Kidney capillary endothelial cell (primary cell): ENCODE results near the gene SLC30A7.
A peak's percentile ranks its signal among the peaks of the same experiment; 100 is the strongest.
"Not testable (repeated sequence)": the region's sequence is repeated elsewhere in the genome, so short reads cannot be mapped to it uniquely, and the experiment has no call there.

ENCODE experiments used
- DNase-seq: peaks from one replicate; pipeline ENCODE4 v3.0.0-alpha.2; 2018; ENCODE audit warnings: low spot score

The SLC30A7 gene

GRCh38 chr1:100895540-100896480 is at the start of gene SLC30A7:
SLC30A7 (plus strand) TSS chr1:100896090; CDS start chr1:100896263, 173 bp downstream.
- DNase-seq: peak; percentile 88

GRCh38 chr1:100847361-100848082 is 48.4 kb upstream of the SLC30A7 start:
- no peak for DNase-seq

- no peak for DNase-seq
Measured at GRCh38 chr1:100851726-100852125, 44.2 kb upstream of the SLC30A7 start.

DNA sequence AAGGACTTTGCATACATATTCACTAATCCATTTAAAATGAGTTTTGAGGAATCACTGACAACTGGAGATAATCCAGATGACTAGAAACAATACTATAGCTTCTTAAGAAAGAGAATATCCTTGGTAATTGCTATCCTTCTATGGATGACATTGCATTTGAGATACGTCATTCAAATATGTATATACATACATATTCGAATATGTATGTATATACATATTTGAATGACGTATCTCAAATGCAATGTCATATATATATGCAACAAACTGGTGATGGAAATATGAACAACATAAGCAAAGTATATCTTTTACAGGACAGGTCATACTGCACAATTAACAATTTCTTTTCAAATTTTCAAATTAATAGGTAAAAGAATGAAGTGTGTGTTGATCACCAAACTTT is 42.9 kb upstream of the SLC30A7 start:
- no peak for DNase-seq

DNA sequence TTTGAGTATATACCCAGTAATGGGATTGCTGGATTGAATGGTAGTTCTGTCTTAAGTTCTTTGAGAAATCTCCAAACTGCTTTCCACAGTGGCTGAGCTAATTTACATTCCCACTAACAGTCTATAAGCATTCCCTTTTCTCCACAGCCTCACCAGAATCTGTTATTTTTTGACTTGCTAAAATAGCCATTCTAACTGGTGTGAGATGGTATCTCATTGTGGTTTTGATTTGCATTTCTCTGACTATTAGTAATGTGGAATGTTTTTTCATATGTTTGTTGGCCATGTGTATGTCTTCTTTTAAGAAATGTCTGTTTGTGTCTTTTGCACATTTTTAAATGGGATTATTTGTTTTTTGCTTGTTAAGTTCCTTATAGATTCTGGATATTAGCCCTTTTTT is 40.8 kb upstream of the SLC30A7 start:
- DNase-seq: not testable (repeated sequence)

GRCh38 chr1:100860397-100860991 is 35.4 kb upstream of the SLC30A7 start:
- DNase-seq: no peak

DNA sequence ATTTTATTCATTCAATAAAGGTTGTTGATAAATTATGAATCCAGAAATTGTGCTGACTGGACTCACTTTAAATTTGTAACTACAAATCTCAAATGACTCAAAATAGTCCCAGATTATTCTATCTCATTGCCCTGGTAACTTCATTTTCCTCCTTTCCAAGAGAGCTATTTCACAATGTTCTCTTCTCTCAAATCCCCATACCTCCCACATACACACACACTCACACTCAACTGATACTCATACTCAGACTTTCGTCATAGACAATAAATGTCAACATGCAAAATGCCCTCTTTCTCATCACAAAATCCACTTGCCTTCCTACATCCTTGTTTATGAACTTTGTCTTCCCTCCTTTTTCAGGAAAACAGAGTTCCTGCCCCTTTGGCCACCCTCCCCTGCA is 34.5 kb upstream of the SLC30A7 start:
- no peak for DNase-seq

DNA sequence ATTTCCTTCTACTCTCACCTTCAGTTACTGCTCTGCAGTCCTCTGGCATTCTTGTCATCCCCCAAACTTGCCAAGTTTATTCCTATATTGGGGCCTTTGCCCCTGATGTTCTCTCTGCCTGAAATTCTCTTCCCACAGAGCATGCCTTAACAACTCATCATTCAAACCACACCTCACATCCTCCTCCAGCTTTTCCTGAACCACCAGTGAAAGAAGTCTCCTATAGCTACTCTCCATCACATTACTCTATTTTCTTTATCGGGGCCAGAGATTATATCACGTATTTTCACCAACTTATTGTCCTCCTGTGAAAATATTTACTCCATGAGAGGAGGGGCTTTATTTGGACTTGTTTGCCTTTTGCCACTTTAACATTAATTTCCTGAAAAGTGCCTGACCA is 33.3 kb upstream of the SLC30A7 start:
- no peak for DNase-seq

DNA sequence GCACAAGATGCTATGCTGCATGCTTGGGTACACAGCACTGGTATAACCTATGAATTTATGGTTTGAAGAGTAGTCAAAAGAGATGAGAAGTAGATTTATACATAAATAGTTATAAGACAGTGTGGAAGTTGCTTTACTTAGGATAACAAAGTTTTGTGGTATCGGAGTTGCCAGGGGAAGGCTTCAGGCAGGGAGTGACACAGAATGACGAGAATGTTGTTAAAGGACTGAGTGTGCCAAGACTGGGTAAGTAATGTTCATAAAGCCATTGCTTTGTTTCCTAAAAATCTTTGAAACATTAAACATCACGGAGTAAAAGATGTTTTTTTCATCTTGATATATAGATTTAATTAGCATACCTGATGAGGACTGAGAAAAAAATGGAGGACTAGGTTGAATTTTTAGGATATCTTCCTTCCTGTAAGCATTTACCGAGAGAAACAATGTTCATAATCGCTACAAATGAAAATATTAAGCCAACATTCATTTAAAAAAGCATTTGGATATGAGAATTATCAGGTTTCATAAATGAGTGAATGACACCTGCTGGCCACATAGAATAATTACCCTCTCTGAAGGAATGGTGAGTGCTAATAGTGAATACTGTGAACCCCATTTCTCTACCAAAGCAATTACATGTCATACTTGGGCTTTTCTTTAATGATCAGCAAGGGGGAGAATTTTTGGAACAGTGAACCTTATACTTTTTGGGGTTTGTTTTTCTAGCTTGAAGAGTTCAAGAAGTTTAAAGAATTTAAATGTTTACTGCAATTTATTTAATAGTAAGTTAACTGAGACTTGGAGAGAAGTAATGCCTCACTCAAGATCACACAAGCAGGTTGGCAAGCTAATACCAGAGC is 29.6 kb upstream of the SLC30A7 start:
- peak; percentile 58 for DNase-seq

DNA sequence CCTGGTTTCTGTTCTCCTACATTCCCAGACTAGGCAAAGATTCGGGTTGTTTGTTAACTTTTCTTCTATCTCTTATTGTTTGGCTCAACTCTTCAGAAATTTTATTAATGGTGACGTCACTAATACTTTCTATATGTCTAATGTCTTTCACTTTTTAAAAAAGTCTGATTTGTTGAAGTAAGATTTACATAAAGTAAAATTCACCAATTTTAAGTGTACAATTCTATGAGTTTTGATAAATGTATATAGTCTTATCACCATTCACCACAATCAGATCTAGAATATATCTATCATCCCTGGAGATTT is 29.0 kb upstream of the SLC30A7 start:
- DNase-seq: no peak

GRCh38 chr1:100868364-100868995 is 27.4 kb upstream of the SLC30A7 start:
- peak; percentile 67 for DNase-seq

DNA sequence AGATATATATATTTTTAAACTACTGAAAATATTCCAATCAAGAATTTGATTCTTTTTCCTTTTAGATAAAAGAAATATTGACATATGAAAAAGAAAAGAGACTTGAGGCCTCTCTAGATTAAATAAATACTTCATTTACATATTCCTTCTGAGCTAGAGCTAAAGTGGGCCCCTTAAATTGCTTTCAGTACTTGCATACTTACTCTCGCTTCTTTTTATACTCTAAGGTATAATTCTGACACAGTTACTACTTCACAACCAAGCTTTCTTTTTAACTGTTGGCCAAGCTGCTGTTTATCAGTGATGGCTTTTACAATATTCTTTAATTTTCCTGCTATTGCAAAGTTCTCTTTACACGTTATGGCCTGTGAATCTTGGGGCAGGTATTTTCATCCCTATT is 25.9 kb upstream of the SLC30A7 start:
- no peak for DNase-seq

GRCh38 chr1:100874433-100874832 is 21.5 kb upstream of the SLC30A7 start:
- DNase-seq: no peak

DNA sequence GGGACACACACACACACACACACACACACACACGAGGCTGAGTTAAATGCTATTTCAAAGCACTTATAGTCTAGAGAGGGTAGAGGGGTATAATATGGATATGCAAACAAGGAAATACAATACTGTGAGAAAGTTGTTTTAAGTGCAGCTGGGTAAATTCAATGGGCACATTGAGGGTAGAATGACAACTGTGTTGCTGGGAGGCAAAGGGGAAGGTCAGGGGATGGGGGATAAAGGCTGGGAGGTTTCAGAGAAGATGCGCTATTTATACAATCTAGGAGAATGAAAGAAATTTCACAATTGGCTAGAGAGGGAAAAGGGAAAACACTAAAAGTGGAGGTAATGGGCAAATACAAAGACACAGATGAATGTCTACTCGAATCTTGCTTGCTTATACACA is 20.7 kb upstream of the SLC30A7 start:
- DNase-seq: no peak

GRCh38 chr1:100876291-100876690 is 19.6 kb upstream of the SLC30A7 start:
- DNase-seq: no peak

DNA sequence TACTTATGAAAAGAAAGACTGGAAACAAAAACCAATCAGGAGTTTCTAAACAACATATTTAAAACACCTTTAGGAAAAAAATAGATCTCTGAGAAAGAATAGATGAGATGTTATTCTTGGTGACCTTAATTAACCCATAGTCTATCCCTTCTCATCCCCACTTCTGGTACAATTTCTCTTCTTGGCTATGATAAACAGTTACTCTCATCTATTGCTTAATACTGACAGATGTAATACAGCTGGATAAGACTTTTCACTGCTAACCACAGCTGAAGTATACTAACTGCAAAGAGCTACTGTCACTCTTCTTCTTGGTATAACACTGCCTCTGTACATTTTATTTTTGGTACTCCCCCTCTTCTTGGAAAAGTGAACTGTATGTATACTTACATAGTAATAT is 16.5 kb upstream of the SLC30A7 start:
- DNase-seq: no peak

DNA sequence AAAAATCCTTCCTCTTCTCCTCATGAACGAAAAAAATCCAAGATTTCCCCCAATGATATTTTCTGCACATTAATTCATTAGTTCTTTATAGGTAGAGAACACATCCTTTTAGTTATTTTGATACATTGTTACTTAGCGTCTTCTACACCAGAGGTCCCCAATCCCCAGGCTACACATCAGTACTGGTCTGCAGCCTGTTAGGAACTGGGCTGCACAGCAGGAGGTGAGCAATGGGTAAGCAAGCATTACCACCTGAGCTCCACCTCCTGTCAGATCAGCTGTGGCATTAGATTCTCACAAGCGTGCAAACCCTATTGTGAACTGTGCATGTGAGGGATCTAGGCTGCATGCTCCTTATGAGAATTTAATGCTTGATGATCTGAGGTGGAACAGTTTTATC is 14.2 kb upstream of the SLC30A7 start:
- DNase-seq: no peak

DNA sequence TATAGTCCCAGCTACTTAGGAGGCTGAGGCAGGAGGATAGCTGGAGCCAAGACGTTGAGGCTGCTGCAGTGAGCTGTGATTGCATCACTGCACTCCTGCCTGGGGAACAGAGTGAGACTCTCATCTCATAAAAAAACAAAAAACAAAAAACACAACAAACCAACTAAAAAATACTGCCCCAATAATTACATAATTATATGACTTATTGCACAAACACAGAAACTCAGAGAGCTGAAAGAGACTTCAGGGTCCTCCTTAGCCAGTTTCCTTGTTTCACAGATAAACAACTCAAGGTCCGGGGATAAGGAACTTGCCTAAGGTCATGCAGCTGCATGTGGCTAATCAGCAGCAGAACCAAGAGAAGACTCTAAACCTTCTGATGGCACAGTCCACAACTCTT is 13.2 kb upstream of the SLC30A7 start:
- no peak for DNase-seq

GRCh38 chr1:100883963-100884362 is 11.9 kb upstream of the SLC30A7 start:
- DNase-seq: peak; percentile 51

- not testable (repeated sequence) for DNase-seq
Measured at GRCh38 chr1:100889007-100889406, 6.9 kb upstream of the SLC30A7 start.

DNA sequence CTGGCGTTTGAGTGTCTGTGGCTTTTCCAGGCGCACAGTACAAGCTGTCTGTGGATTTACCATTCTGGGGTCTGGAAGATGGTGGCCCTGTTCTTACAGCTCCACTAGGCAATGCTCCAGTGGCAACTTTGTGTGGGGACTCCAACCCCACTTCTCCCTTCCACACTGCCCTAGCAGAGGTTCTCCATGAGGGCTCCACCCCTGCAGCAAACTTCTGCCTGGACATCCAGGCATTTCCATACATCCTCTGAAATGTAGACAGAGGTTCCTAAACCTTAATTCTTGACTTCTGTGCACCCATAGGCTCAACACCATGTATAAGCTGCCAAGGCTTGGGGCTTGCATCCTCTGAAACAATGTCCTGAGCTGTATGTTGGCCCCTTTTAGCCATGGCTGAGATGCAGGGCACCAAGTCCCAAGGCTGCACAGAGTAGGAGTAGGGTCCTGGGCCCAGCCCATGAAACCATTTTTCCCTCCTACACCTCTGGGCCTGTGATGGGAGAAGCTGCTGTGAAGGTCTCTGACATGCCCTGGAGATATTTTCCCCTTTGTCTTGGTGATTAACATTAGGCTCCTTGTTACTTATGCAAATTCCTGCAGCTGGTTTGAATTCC is 5.9 kb upstream of the SLC30A7 start:
- DNase-seq: not testable (repeated sequence)
